Putamen (tissue), 1 donor: ENCODE results near the gene RBM19.

Experiments used
- DNase-seq: peaks from one replicate; pipeline ENCODE4 v3.0.0-alpha.2; 2016; ENCODE audit warnings: low spot score

RBM19 gene

GRCh38 chr12:113988064-113988451, 21.9 kb upstream of the RBM19 start:
- DNase-seq, result no peak

GRCh38 chr12:113987261-113988063, 21.3 kb upstream of the RBM19 start:
- no peak for DNase-seq

- DNase-seq, result no peak
These were observed 18.3 kb upstream of the RBM19 start for GRCh38 chr12:113984464-113984863.

GRCh38 chr12:113983777-113984448, 17.8 kb upstream of the RBM19 start:
- DNase-seq, result no peak

GRCh38 chr12:113983265-113983664, 17.1 kb upstream of the RBM19 start:
- DNase-seq, result no peak

- no peak for DNase-seq
These were observed 15.8 kb upstream of the RBM19 start for GRCh38 chr12:113981876-113982275.

- peak; percentile 73 for DNase-seq
These were observed 14.6 kb upstream of the RBM19 start for GRCh38 chr12:113980537-113981337.

GRCh38 chr12:113980054-113980453, 13.9 kb upstream of the RBM19 start:
- DNase-seq, result no peak

- DNase-seq, result no peak
These were observed 12.0 kb upstream of the RBM19 start for GRCh38 chr12:113978080-113978479.

GRCh38 chr12:113974006-113974405, 7.9 kb upstream of the RBM19 start:
- no peak for DNase-seq

GRCh38 chr12:113973109-113973904, 7.2 kb upstream of the RBM19 start:
- no peak for DNase-seq

- DNase-seq, result no peak
These were observed 5.3 kb upstream of the RBM19 start for GRCh38 chr12:113971392-113971791.

- no peak for DNase-seq
These were observed 4.1 kb upstream of the RBM19 start for GRCh38 chr12:113970211-113970610.

- no peak for DNase-seq
These were observed 1.2 kb upstream of the RBM19 start for GRCh38 chr12:113967368-113967767.

GRCh38 chr12:113962733-113963132, 3.4 kb downstream of the RBM19 start:
- no peak for DNase-seq

- DNase-seq, result no peak
These were observed 4.0 kb downstream of the RBM19 start for GRCh38 chr12:113961921-113962710.

- DNase-seq, result no peak
These were observed 6.1 kb downstream of the RBM19 start for GRCh38 chr12:113960030-113960429.

GRCh38 chr12:113959096-113959495, 7.0 kb downstream of the RBM19 start:
- DNase-seq, result no peak

GRCh38 chr12:113958108-113958507, 8.0 kb downstream of the RBM19 start:
- DNase-seq, result no peak

- no peak for DNase-seq
These were observed 8.5 kb downstream of the RBM19 start for GRCh38 chr12:113957627-113958026.
